Measurements from ENCODE around the gene PUSL1.

The PUSL1 gene

DNA sequence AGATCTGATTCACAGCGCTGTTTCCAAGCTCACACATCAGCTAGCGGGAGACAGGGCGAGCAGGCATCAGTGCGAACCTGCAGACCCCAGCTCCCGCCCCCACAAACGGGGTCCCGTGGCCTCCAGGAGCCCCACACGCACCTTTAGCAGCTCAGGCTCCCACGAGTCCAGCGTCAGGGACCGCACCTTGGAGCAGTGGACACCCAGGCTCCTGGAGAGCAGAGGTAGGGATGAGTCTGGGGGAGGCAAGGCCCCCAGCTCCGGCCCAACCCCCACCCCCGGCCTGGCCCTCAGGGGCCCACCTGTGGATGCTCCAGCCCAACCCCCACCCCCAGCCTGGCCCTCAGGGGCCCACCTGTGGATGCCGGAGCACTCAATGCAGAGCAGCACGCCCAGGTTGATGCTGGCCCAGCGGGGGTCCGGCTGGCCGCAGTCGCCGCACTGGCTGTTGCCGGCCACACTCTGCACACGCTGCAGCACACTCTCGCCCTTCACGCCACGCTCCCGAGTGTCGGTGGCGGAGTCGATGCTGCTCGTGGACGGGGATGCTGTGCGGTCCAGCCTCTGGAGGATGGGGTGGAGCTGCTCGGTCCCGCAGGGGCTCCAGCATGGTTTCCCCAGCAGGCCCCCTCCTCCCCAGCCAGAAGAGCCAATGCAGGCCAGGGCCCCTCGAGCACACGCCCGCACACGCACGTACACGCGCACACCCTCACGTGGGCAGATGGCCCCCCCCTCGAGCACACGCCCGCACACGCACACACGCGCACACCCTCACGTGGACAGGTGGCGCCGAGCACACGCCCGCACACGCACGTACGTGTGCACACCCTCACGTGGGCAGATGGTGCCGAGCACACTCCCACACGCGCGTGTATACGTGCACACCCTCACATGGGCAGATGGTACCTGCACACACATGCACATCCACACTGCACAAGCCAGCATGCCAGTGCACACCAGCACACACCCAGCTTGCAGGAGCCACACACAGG, 12.0 kb upstream of the PUSL1 start:
- no peak for DNase-seq

DNA sequence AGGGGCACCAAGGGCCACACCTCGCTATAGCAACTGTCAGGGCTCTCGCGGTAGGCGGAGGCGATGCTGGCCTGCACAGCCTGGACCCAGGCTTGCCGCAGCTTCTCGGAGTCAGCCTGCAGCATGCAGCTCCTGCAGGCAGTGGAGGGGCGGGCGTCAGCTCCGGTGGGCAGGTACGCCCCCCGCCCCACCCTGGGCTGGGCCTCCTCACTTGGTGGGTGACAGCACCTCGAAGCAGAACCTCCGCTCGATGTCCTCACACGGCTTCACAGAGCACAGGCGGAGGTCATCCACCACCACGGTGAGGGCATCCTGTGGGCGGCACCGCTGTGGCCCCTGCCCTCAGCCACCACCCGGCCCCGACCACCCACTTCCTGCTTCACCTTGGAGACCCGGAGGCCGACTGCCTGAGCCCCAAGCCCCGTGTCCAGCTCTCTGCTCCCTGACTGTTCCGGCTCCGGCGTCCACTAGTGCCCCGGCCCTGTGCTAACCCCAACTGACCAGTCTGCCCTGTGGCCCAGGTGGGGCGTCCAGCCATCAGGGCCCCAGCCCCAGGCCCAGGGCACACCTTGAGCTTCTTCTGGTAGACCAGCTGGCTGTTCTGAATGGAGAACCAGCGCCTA, 10.5 kb upstream of the PUSL1 start:
- DNase-seq, result no peak

DNA sequence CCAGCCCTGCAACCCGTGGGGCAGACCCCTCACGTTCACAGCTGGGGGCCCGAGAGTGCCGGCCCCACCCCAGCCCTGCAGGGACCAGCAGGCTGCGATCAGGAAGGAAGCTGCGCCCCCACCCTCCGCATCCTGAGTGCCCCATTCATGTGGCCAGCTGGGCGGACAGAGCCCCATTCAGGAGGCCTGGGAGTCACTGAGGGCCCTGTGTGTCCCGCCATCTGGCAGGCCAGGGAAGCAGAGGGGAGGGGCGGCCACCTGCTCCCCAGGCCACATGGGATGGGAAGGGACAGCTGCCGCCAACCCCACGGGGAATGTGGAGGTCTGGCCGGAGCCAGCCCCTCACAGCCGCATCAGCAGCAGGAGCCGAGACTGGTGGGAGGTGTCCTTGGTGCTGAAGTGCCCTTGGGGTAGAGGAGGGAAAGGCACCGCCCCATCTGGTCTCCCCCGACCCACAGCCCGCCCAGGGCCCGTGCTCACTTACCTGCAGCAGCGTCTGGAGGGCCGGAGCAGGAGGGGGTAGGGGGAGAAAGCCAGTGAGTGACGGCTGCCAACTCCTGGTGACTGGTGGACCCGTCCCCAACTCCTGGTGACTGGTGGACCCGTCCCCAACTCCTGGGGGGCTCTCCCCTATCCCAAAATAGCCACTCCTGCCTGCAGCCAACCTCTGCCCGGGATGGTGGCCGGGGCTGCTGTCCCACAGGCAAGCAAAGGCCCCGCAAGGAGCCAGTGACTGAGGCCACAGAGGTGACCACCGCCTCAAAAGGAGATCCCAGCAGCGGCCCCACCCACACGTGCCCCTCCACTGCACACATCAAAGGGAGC, 9.3 kb upstream of the PUSL1 start:
- DNase-seq, result no peak

DNA sequence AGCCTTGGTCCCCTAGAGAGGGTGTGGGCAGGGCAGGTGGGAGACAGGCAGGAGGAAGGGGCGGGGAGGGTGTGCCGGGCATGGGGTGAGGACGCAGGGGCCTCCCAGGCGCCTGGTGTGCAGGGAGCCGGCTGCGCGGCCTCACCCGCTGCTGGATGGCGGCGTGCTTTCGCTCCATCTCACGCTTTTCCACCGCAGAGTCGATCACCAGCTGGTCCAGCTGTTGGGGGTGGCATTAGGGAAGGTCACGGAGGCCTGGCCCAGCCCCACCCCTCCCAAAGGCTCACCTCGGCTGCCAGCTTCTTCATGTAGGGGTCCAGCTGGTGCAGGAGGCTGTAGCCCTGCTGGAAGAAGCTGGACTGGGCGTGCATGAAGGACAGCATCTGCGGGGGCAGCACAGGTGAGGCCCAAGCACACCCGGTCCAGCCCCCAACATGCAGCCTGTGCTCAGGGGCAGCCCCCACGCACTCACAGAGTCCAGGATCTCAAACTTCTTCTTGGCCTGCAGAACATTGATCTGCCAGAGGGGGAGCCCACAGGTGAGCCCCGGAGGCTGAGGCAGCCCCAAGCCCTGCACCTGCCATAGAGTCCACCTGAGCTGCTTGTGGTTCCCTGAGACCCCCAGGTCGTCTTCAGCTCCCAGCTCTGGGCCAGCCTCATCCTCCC, 8.6 kb upstream of the PUSL1 start:
- DNase-seq, result no peak

DNA sequence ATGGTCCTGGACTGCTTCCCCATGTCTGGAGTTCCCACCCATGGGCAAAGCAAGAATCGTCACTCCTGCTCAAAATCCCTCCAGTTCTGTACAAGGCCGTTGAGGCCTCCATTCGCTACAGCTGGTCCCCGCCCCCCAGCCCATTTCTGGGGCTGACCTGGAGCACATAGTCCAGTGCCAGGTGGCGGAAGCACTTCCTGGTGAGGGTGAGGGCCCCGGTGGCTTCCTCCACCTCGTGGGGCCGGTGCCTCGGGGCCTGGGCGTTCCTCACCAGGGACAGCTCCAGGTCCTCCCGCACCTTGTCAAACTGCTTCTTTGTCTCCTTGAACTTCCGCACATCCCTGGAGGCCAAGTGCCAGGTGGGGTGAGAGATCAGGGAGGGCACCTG, 8.1 kb upstream of the PUSL1 start:
- no peak for DNase-seq

DNA sequence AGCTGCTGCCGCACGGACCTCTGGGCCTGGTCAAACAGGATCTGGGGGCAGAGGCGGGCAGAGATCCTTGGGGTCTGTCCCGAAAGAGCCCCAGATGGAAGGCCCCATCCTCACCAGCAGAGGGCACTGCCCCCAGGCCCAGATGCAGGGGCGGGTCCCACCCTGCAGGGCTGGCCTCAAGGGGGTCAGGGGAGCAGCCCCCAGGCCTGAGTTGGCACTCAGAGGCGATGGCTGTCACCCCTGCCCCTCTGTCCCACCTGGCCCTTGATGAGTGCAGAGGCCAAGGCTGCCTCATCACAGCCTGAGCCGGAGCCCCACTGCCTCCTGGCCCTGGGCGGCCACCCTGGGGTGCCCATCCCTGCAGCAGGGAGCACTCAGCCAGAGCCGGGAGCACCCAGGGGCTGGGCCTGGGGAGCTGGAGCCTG, 6.4 kb upstream of the PUSL1 start:
- no peak for DNase-seq

DNA sequence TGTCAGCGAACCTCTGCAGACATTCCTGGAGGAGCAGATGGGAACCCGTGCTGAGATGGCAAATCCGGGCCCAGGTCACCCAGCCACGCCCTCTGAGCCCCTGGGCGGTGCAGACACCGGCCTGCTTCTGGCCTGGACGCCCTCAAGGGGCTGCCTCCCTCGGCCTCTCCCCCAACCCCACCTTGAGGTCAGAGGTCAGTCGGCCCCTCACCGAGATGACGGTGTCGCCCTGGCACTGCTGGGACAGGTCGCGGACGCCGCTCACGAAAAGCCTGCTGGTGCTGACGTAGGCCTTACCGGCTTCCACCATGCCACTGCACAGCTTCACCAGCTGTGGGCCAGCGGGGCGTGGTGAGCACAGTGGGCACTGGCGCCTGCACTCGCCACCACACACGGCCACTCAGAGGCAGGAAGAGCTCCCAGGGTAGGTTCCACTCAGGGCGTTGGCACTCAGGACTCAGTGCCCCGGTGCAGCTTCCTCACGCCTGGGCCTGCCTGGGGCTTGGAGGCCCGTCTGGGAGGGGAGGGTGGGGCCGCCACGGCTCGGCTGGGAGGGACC, 5.4 kb upstream of the PUSL1 start:
- DNase-seq, result no peak

DNA sequence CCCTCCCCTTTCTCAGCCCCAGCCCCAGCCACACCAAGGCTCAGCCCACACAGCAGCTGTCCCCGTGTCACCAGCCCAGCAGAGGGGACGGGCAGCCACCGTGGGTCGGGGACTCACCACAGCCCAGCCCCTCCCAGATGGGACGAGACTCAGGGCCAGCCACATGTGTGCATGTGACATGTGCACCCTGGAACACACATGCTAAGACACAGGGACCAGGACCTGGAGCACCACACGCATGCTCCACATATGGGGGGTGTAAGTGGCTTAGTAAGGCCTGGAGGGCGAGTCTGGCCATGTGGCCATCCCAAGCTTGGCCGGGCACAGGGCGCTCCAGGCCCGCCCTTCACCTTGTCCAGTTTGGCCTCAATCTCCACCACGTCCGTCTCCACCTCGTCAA, 4.7 kb upstream of the PUSL1 start:
- DNase-seq, result no peak

DNA sequence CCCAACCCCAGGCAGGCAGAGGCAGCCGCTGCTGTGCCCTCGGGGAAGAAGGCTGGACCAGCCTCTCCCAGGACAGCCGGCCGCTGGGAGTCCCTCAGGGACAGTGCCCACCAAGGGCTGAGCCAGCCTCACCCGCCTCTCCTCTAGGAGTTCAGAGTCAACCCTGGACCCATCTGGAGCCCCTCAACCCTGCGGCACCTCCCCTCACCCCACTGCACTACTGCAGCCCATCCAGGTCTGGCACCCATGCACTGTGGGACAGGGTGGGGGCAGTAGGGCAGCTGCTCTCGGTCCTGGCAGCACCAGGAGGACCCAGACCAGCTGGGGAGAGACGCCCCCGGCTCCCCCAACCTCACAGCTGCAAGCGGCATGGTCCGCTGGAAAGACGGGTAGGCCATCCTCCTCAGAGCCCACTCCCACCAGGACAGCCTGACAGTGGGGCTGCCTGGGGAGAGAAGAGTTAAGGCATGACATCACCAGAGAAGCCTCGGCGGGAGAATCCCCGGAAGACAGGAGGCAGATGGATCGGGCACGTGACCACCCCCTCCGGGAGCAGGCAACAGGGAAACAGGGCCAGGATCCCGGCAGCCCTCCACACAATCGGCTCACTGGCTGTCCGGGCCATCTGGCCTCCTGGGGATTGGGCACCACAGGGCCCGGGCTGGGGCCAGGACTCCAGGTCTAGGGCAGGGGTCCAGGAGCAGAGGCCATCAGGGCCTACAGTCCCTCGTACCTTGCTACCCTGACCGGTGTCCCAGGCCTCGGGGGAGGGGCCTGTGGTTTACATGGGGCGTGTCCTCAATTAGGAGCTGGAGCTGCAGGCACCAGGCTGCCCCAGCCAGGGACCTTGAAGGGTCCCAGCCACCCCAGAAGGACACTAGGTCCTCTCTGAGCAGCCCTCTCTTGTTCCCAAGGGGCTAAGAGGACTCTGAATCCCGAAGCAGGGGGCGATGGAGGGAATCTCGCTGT, 3.8 kb upstream of the PUSL1 start:
- no peak for DNase-seq

DNA sequence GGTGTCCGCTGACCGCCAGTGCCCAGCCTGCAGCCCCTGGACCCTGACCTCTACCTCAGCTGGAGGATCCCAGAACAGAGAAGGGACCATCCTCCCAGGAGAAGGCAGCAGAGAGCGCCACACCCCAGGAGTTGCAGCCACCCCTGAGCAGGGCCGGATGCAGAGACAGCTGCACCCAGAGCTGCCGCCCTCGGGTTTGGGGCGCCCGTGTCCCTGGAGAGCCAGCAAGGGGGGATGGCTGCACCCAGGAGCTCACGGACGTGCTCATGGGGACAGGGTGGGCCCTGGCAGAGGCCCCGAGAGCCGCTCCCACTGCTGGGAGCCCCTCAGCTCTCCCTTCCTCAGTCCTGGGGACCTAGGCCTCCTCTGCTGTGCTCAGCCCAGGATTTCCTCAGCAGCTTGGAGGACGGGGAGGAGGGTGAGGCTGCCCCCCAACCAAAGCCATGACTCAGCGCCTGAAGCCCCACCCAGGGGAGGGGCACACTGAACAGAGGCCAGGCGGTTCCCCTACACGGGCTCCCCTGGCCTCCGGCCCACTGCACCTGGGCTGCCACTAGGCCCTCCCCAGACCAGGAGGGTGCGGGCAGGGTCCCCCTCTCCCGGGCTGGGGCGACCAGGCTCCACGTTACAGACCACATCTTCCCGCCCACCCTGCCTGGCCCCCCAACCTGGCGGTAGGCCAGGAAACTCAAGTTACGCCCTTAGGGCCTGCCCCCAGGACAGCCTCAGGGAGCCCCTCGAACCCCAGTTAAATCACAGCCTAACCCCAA, 2.9 kb upstream of the PUSL1 start:
- DNase-seq, result no peak

DNA sequence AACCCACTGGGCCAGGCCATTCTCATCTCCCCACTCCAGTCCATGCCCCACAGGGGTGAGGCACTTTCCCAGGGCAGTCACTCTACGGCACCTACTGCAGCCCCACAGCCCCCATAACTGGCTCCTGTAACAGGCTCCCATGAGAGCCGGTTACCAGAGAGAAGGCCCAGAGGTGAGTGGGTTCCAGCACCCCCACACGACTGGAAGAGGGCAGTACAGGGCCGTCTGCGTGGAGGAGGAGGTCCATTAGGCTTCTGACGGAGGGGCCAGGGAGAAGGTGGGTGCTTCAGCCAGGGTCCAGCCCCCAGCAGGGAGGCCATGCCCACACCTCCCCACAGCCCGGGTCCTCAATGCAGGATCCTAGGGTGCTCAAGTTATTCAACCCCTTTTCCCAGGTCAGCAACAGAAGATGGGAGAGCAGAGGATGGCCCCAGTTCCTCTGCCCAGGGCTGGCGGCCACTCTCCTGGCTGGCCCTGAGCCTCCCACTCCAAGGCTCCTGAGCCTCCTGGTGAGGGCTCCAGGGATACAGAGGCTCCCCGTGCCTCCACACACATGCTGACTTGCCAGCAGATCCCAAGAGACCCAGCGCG, 2.2 kb upstream of the PUSL1 start:
- DNase-seq, result no peak

DNA sequence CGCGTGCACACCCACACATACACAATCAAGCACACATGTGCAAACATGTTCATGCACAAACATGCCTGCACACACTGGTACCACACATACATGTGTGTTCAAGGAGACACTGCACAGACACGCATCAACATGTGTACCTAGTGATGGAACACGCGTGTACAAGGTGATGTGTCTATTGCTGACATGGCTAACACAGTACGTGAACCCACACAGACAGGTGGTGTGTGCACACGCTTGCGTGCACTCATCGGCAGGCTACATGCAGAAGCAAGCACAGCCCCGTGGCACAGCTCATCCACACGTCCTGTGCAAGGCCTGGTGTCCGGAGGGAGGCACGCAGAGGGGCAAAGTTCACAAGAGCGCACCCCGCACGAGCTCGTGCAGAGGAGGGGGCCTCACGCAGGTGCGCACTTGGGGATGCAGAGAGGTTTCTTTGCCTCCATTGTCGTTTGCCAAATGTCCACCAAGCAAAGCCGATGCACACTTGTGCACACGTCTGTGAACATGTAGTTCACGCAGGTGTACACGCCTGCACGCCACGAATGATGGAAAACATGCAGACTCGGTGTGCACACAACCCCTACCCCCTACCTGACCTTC, 1.6 kb upstream of the PUSL1 start:
- DNase-seq, result no peak

DNA sequence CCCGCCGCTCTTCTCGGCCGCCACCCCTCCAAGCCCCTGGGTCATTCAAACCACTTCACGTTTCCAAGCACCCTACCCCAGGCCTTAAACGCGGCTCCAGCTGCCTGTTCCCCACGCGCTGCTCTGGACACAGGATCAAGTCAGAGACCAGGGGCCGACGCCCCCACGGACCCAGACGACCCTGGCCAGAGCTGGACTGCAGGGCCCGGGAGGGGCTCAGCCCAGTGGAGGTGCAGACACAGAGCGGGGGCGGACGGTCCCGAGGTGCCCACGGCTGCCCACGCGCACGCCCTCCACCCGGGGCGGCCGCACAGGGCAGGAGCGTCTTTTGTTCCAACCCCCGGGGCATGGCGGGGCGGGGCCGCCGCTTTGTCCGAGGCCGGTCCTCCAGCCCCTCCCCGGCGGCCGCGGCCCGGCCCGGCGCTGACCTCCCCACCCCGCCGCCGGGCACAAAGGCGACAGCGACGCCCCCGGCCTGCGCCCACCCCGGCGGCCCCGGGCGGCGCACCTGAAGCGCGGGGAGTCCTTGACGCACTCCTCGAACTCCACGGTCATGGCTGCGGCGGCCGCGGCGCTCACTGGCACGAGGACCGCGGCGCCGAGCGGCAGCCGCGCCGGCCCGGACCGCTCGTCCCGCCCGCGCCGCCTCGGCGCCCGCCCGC, 1.0 kb upstream of the PUSL1 start:
- no peak for DNase-seq

DNA sequence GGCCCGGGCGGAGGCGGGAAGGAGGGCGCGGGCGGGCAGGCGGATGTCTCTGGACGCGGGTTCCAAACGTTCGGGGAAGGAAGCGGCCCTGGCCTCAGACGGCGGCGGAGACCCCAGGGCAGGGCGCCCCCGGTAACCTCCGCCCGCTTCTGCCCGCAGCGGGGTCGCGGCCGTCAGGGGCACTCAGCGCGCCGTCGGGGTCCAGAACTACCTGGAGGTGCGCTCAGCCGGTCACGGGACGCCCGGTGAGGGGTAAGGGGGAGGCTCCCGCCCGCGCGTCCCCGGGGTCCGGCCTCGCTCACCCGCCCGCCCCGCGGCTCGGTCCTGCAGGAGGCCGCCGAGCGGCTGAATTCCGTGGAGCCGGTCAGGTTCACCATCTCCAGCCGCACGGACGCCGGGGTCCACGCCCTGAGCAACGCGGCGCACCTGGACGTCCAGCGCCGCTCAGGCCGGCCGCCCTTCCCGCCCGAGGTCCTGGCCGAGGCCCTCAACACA, 406 bp downstream of the PUSL1 start:
- DNase-seq, result no peak

DNA sequence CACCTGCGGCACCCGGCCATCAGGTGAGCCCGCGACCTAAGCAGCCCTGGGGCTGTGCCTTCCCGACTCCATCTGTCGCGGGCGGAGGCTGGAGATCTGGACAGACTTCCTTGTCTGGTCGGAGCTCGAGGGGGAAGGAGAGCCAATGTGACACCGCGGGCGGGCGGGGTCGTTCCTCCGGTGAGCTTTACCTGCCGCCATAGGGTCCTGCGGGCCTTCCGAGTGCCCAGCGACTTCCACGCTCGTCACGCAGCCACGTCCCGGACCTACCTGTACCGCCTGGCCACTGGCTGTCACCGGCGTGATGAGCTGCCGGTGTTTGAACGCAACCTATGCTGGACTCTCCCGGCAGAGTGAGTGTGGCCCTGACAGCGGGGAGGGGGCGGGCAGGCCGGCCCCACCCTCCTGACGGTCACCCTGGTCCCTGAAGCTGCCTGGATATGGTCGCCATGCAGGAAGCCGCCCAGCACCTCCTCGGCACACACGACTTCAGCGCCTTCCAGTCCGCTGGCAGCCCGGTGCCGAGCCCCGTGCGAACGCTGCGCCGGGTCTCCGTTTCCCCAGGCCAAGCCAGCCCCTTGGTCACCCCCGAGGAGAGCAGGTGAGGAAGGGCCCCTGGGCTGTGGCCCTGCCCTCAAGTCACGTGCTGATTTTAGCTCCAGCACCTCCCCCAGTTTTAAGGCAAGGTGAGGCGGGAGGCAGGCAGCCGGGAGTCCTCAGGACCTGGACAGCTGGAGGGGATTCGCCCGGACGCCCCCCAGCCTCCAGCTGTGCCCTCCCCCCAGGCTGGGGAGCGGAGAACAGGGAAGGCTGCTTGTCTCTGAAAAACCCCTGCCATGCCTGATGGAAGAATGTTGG, 1.1 kb downstream of the PUSL1 start:
- DNase-seq, result no peak

DNA sequence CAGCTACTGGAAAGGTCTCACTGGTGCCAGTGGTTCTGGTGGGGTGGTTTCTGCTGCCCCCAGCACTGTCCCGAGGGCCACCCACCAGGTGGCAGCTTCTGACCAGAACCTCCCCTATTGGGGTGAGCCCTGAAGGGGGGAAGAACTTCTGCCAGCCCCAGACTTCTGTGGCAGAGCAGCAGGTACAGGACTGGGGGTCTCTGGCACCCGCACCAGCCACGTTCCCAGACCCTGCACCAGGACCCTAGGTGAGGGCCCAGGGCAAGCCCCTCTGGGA, 1.6 kb downstream of the PUSL1 start:
- no peak for DNase-seq

DNA sequence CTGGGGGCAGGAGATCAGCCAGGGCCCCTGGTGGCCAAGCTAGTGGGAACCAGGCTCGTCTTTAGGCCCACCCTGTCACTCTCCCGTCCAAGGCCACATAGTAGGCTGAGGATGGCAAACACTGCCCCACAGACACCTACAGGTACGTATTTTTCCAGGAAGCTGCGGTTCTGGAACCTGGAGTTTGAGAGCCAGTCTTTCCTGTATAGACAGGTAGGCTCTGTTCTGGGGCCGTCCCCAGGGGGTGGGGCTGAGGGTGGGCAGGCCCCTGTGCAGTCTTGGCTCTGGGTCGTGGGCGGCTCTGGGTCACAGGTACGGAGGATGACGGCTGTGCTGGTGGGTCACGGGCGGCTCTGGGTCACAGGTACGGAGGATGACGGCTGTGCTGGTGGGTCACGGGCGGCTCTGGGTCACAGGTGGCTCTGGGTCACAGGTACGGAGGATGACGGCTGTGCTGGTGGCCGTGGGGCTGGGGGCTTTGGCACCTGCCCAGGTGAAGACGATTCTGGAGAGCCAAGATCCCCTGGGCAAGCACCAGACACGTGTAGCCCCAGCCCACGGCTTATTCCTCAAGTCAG, 2.2 kb downstream of the PUSL1 start:
- no peak for DNase-seq
